ENCODE measurements around the gene C5orf63.
"Not testable (repeated sequence)": the region's sequence is repeated elsewhere in the genome, so short reads cannot be mapped to it uniquely, and the experiment has no call there.

Gene C5orf63

DNA sequence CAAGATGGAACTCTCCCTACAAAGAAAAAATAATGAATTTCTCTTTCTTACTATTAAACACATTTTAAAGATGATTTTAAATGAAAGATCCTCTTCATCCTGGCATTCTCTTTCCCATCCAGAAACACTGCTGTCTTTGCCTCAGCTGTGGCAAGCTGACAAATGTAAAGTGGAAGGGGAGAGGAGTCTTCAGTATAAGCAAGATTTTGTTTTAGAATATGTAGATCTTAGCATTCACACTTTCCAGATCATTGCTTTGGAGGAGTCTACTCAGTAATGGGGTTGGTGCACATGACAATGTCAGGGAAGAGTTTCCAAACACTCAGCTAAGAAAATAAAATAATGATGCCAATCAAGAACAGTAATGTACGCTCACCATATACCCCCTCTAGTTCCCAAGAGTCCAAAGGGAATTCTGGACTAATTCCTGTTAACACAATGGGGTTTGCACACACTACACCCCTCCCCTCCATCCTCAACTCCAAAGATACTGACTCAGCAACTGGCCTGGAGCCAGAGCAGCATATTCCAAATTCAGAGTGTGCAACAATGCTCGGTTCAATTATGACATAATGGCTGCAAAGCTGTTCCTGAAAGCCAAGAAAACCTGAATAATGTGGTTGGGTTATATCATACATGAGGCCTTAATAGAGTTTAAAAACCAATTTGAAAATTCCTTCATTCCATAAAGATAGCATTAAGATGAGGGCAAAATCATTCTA, 4.6 kb downstream of the C5orf63 start:
- Histone ChIP-seq H3K36me3 (ENCODE audit: control insufficient read depth, low read depth, low read length) (no peaks in the 10 kb centered on the region), H3K4me1 (ENCODE audit: control insufficient read depth, low read depth, low read length) (peaks cover 16% of the 10 kb centered on the region), H3K9ac (ENCODE audit: low read length) (no peak overlapping the region), H3K9me3 (ENCODE audit: control insufficient read depth, low read depth, low read length) (no peaks in the 10 kb centered on the region), H3K4me3 (ENCODE audit: low read length) (no peak overlapping the region), H3K27me3 (ENCODE audit: control insufficient read depth, insufficient read depth, low read length) (no peaks in the 10 kb centered on the region), H3K27ac (ENCODE audit: low read length) (no peak overlapping the region)

DNA sequence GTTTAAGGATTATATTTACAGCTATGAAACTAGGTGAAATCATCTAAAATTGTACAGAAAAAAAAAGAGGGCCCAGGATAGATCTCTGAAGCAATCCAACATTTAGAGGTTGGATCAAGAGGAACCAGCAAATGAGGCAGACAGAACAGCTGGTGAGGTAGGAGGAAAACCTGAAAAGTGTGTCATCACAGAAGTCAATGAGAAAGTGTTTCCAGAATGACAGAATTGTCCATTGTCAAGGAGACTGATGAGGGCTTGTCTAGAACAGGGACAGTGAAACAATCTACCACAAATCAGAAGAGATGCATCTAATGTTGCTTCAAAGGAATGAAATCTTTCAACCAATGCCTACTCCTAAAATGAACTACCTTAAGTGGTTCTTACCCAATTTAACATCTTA, 6.6 kb downstream of the C5orf63 start:
- peaks cover 18% of the 10 kb centered on the region for H3K4me1 ChIP-seq (ENCODE audit: control insufficient read depth, low read depth, low read length)
- no peaks in the 10 kb centered on the region for H3K27me3 ChIP-seq (ENCODE audit: control insufficient read depth, insufficient read depth, low read length)
- H3K4me3 ChIP-seq (ENCODE audit: low read length) = no peak overlapping the region
- H3K27ac ChIP-seq (ENCODE audit: low read length) = no peak overlapping the region
- H3K9me3 ChIP-seq (ENCODE audit: control insufficient read depth, low read depth, low read length) = no peaks in the 10 kb centered on the region
- no peaks in the 10 kb centered on the region for H3K36me3 ChIP-seq (ENCODE audit: control insufficient read depth, low read depth, low read length)
- H3K9ac ChIP-seq (ENCODE audit: low read length) = no peak overlapping the region

- H3K4me1 ChIP-seq (ENCODE audit: control insufficient read depth, low read depth, low read length) = peaks cover 5% of the 10 kb centered on the region
- H3K27me3 ChIP-seq (ENCODE audit: control insufficient read depth, insufficient read depth, low read length) = no peaks in the 10 kb centered on the region
- H3K36me3 ChIP-seq (ENCODE audit: control insufficient read depth, low read depth, low read length) = no peaks in the 10 kb centered on the region
- no peak overlapping the region for H3K4me3 ChIP-seq (ENCODE audit: low read length)
- no peak overlapping the region for H3K27ac ChIP-seq (ENCODE audit: low read length)
- no peak overlapping the region for H3K9ac ChIP-seq (ENCODE audit: low read length)
- no peaks in the 10 kb centered on the region for H3K9me3 ChIP-seq (ENCODE audit: control insufficient read depth, low read depth, low read length)
Measured at GRCh38 chr5:127064253-127064840, 9.0 kb downstream of the C5orf63 start.

- H3K36me3 ChIP-seq (ENCODE audit: control insufficient read depth, low read depth, low read length) = no peaks in the 10 kb centered on the region
- H3K4me1 ChIP-seq (ENCODE audit: control insufficient read depth, low read depth, low read length) = peaks cover 3% of the 10 kb centered on the region
- H3K4me3 ChIP-seq (ENCODE audit: low read length) = no peak overlapping the region
- no peaks in the 10 kb centered on the region for H3K9me3 ChIP-seq (ENCODE audit: control insufficient read depth, low read depth, low read length)
- no peak overlapping the region for H3K9ac ChIP-seq (ENCODE audit: low read length)
- no peak overlapping the region for H3K27ac ChIP-seq (ENCODE audit: low read length)
- H3K27me3 ChIP-seq (ENCODE audit: control insufficient read depth, insufficient read depth, low read length) = no peaks in the 10 kb centered on the region
Measured at GRCh38 chr5:127063257-127063913, 9.9 kb downstream of the C5orf63 start.

DNA sequence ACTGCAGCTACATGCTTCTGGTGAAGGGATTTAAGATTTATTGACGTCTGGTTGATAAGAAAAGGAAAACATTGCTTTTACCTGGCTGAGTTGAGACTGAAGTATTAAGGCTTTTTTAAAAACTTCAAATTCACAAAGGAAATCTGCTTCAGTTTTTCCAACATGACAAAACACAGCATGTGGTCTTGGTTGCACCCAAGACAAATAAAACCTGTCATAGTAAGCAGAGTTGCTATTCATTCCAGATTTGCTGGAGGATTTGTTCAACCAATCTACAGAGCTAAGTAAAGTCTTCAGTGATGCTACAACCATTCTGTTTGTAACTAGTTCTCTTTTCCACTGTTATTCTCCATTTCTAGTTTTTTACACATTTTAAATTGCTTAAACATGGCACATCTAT, 11.3 kb downstream of the C5orf63 start:
- H3K9ac ChIP-seq (ENCODE audit: low read length) = no peak overlapping the region
- H3K27me3 ChIP-seq (ENCODE audit: control insufficient read depth, insufficient read depth, low read length) = no peaks in the 10 kb centered on the region
- no peaks in the 10 kb centered on the region for H3K9me3 ChIP-seq (ENCODE audit: control insufficient read depth, low read depth, low read length)
- no peaks in the 10 kb centered on the region for H3K36me3 ChIP-seq (ENCODE audit: control insufficient read depth, low read depth, low read length)
- no peak overlapping the region for H3K27ac ChIP-seq (ENCODE audit: low read length)
- peaks cover 3% of the 10 kb centered on the region for H3K4me1 ChIP-seq (ENCODE audit: control insufficient read depth, low read depth, low read length)
- H3K4me3 ChIP-seq (ENCODE audit: low read length) = no peak overlapping the region

DNA sequence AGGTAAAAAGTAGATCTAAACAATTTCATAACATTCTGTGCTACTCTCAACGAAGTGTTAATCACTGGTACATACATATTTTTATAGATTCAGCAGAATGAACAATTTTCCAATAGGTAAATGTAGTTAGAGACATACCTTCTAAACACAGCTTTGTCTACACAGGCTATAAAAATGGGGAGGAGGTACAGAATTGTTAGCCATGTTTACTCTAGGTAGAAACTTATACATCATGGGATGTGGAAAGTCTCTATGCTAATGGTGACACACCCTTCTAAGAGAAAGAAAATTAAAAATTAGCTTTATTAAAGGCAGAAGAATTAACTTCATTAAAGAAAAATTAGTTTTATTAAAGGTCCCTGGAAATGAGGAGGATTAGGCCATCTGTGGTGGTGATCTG, 11.8 kb downstream of the C5orf63 start:
- H3K4me1 ChIP-seq (ENCODE audit: control insufficient read depth, low read depth, low read length) = peaks cover 3% of the 10 kb centered on the region
- no peak overlapping the region for H3K9ac ChIP-seq (ENCODE audit: low read length)
- no peaks in the 10 kb centered on the region for H3K27me3 ChIP-seq (ENCODE audit: control insufficient read depth, insufficient read depth, low read length)
- H3K4me3 ChIP-seq (ENCODE audit: low read length) = no peak overlapping the region
- H3K36me3 ChIP-seq (ENCODE audit: control insufficient read depth, low read depth, low read length) = no peaks in the 10 kb centered on the region
- no peaks in the 10 kb centered on the region for H3K9me3 ChIP-seq (ENCODE audit: control insufficient read depth, low read depth, low read length)
- H3K27ac ChIP-seq (ENCODE audit: low read length) = no peak overlapping the region

DNA sequence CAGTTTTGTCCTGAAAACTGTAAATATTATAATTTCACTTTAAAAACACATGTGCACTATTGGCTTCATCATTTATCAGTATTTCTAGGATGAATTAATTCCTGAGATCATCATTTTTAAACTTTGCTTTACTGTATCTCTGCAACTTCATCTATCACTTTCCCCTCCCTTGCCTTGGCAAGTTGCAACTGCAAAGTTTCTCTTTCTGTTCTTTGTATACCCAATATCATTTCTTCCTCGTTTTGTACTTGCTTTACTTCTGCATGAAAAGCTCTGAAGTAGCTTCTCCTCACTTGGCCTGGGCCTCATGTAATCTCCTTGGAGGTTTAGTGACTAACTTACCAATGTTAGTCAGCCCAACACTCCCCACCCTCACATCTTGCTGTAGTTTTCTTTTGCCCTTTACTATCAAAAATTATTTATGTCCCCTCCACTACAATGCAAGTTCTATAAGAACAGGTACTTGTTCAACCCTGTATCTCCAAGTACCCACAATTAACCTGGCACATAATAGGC, 12.8 kb downstream of the C5orf63 start:
- H3K27me3 ChIP-seq (ENCODE audit: control insufficient read depth, insufficient read depth, low read length) = no peaks in the 10 kb centered on the region
- peaks cover 3% of the 10 kb centered on the region for H3K9me3 ChIP-seq (ENCODE audit: control insufficient read depth, low read depth, low read length)
- H3K4me3 ChIP-seq (ENCODE audit: low read length) = no peak overlapping the region
- H3K4me1 ChIP-seq (ENCODE audit: control insufficient read depth, low read depth, low read length) = peaks cover 3% of the 10 kb centered on the region
- H3K9ac ChIP-seq (ENCODE audit: low read length) = no peak overlapping the region
- no peaks in the 10 kb centered on the region for H3K36me3 ChIP-seq (ENCODE audit: control insufficient read depth, low read depth, low read length)
- H3K27ac ChIP-seq (ENCODE audit: low read length) = no peak overlapping the region

GRCh38 chr5:127056896-127057295, 16.4 kb downstream of the C5orf63 start:
- Histone ChIP-seq H3K4me1 (ENCODE audit: control insufficient read depth, low read depth, low read length) (peaks cover under 1% of the 10 kb centered on the region), H3K9ac (ENCODE audit: low read length) (no peak overlapping the region), H3K27ac (ENCODE audit: low read length) (no peak overlapping the region), H3K27me3 (ENCODE audit: control insufficient read depth, insufficient read depth, low read length) (no peaks in the 10 kb centered on the region), H3K9me3 (ENCODE audit: control insufficient read depth, low read depth, low read length) (peaks cover 3% of the 10 kb centered on the region), H3K4me3 (ENCODE audit: low read length) (no peak overlapping the region), H3K36me3 (ENCODE audit: control insufficient read depth, low read depth, low read length) (no peaks in the 10 kb centered on the region)

GRCh38 chr5:127055880-127056653, 17.2 kb downstream of the C5orf63 start:
- no peaks in the 10 kb centered on the region for H3K4me1 ChIP-seq (ENCODE audit: control insufficient read depth, low read depth, low read length)
- peaks cover 3% of the 10 kb centered on the region for H3K9me3 ChIP-seq (ENCODE audit: control insufficient read depth, low read depth, low read length)
- H3K27me3 ChIP-seq (ENCODE audit: control insufficient read depth, insufficient read depth, low read length) = no peaks in the 10 kb centered on the region
- H3K4me3 ChIP-seq (ENCODE audit: low read length) = no peak overlapping the region
- H3K27ac ChIP-seq (ENCODE audit: low read length) = no peak overlapping the region
- no peak overlapping the region for H3K9ac ChIP-seq (ENCODE audit: low read length)
- H3K36me3 ChIP-seq (ENCODE audit: control insufficient read depth, low read depth, low read length) = no peaks in the 10 kb centered on the region

- not testable (repeated sequence) for H3K4me3 ChIP-seq (ENCODE audit: low read length); H3K27me3 ChIP-seq (ENCODE audit: control insufficient read depth, insufficient read depth, low read length); H3K9me3 ChIP-seq (ENCODE audit: control insufficient read depth, low read depth, low read length); H3K4me1 ChIP-seq (ENCODE audit: control insufficient read depth, low read depth, low read length); H3K27ac ChIP-seq (ENCODE audit: low read length); H3K36me3 ChIP-seq (ENCODE audit: control insufficient read depth, low read depth, low read length); H3K9ac ChIP-seq (ENCODE audit: low read length)
Measured at GRCh38 chr5:127053551-127053950, 19.8 kb downstream of the C5orf63 start.

DNA sequence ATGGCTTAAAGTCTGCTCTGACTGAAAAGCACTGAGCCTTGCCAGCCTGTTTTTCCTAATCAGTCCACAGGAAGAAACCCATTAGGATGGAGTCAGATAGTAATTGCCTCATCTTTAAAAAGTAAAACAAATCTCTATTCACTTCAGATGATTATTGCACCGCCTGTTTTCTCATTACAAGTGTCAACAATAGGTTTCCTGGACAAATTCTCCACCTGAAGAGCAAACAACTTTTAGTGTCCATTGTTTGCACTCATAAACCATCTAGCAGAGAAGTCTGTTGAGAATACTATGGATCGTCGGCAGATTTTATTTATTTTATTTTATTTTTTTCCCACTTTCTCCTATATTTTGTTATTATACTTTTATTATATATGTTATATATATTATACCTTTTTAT, 20.3 kb downstream of the C5orf63 start:
- H3K27me3 ChIP-seq (ENCODE audit: control insufficient read depth, insufficient read depth, low read length) = no peaks in the 10 kb centered on the region
- no peak overlapping the region for H3K27ac ChIP-seq (ENCODE audit: low read length)

More for the DNA sequence above, 20.3 kb downstream of the C5orf63 start:
- no peaks in the 10 kb centered on the region for H3K36me3 ChIP-seq (ENCODE audit: control insufficient read depth, low read depth, low read length)
- H3K9ac ChIP-seq (ENCODE audit: low read length) = no peak overlapping the region
- peaks cover 3% of the 10 kb centered on the region for H3K9me3 ChIP-seq (ENCODE audit: control insufficient read depth, low read depth, low read length)
- no peak overlapping the region for H3K4me3 ChIP-seq (ENCODE audit: low read length)
- no peaks in the 10 kb centered on the region for H3K4me1 ChIP-seq (ENCODE audit: control insufficient read depth, low read depth, low read length)
